ENCODE results near the gene BACH2.
A peak's percentile ranks its signal among the peaks of the same experiment; 100 is the strongest.
"Not testable (repeated sequence)": the region's sequence is repeated elsewhere in the genome, so short reads cannot be mapped to it uniquely, and the experiment has no call there.

BACH2 gene

DNA sequence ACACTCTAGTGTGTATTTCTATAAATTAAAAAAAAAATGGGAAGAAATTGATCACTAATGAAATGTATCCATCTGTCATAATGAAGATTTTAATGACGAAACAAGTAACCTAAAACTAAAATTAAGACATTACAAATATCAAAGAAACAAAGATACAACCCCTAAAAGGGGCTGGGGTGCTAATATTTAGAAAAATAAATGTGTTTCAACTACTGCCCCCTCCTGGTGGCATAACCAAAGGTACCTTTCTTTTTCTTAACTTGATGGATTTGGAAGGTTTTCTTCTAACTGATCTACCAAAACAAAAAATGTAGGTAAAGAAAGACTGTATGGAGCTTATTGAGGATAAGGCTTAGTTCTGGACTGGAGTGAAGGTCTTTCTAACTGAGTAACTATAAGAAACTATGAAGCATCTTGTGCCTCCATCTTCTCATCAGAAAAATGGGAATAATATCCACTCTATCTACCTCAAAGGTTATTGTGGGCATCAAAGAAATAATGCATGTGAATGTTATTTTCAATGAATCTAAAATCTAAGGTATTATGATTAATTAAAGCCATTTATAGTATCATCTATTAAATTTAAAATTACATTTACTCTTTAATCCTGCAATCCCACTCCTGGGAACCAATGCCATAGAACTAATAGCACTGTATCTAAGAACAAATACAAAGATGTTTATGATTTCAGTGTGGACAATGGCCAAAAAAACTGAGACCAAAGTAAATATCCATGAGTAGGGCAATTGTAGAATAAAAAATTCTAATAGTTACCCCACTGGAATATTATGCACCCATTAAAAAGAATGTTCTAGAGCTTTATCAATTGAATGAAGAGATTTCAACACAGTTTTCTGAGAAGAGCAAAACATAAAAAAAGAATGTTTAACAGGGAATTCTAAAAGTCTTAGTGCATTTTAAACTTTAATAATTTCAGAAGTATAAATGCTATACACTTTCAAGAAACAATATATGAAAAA lies 117.2 kb downstream of the BACH2 start:
- no peak for DNase-seq

DNA sequence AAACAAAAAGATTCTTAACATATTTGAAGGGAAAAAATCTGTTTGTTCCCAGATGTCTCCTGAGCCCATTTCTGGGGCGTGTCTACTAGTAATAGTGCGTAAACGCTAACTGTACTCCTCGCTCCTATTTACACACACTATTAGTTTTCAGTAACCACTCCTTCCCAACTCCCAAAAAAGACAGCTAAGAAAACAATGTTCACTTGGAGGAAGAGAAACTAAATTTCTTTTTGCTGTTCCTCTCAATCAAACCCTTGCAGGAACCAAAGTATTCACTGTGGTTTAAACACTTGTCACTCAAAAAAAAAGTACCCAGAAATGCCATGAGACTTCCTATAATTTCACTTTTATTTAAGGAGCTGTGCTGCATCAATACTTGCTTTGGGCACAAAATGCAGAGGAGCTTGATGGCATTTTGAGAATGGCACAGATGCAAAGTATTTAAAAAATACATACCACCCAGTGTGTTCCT lies 118.2 kb downstream of the BACH2 start:
- DNase-seq, result no peak

DNA sequence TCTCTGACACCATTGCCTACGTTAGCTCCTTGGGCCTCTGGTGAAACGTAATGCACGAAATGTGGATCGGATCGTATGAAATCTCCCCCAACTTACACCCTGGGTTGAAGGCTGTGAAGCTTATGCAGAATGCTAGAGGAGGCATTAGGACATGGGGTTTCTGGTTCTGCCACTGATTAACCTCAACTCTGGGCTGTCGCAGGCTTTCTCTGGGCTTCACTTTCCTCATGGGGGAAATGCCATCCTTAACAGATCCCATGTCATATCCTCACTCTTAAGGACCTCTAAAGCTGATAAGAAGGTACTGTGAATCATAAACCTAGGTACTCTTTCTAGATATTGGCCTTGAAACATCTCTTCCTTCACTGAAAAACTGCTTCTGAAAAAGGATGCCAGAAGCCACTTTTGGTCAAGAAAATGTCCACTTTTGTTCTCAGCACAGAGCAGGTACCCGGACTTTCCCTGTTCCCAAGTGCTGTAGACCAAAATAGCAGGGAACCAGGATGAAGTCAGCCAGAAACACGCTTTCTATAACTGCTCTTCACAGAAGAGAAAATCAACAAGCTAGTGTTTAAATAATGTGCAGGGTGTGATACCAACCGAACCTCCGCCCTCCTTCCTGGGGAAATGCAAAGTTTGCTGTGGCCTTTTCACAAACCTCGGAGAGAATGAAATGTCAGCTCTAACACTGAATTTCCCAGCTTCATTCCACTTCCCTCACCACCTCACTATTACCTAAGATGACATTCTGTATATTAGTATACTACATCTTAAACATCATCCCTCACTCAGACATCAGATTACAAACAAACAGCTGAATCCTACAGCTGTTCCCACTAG lies 118.9 kb downstream of the BACH2 start:
- no peak for DNase-seq

DNA sequence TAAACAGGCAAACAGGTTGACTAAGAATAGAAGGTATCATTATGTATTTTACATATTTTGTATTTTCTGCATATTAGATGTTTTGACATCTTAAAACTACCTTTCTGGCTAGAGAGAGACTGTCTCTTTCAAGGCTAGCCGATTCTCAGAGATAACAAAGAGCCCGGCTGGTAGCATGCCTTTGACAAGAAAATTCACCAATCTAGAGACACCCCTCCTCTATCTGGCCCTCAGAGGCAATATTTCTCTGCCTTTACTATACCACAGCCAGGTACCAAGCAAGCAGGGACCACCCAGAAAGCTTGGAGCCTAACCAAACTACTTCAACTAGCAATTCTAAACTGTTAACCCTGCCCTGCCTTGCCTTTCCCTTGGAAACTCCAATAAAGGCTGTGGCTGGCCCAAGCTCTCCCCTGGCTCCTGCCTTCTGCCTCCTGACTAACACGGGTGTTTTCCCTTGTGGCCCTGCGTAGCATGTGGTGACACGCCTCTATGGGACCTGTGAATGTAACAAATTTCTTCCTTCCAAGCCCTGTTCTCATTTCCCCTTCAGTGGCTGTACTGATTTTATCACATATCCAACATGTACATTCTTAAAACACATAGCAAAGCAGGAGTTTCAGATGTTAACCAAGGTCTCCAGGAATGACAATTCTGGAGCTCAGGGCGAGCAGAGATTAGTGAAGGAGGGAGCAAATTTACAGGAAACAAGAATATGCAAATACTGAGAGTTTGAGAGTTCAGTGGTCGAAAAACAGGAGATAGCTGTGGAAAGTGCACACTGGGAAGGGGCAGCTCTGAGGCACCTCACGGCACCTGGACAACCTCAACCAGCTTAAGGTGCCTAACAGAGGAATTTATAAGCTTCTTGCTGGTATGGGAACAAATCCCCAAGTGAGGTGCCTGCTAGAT lies 120.8 kb downstream of the BACH2 start:
- no peak for DNase-seq

DNA sequence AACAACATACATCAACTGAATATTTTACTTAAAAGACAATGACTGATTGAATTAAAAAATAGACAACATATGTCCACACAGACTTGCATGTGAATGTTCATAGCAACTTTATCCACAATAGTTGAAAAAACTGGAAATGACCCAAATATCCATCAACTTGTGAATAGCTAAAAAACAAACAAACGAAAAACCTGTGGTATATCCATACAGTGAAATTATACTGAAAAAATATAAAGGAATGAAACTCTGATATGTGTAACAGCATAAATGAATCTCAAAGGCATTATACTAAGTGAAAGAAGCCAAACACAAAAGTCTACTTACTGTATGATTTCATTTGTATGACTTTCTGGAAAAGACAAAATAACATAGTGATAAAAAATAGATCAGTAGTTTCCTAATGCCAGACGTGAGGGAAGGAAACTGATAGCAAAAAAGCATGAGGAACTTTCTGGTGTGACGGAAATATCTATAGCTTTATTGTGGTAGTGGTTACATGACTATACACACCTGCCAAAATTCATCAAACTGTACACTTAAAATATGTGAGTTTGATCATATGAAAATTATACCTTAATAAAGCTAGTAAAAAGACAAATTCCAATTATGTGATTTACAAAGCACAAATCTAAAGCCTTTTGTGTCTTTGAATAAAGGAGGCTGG lies 123.2 kb downstream of the BACH2 start:
- no peak for DNase-seq

DNA sequence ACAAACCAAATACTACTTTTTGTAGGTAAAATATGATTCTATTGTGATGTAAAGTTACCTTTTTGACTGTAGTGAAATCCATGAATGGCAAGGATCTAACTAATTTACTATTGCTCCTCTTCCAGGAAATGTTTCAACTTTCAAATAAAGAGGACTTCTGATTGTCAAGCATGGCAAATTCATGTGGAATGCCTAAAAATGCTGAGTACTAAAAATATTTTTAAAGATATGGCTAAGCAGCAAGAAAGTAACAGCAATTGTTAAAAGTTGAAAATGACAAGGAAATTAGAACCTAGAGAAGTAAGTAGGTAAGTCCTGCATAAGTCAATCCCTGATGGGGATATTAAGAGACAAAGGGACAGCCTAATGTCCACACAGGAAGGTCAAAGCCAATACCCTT lies 126.0 kb downstream of the BACH2 start:
- DNase-seq, result no peak

DNA sequence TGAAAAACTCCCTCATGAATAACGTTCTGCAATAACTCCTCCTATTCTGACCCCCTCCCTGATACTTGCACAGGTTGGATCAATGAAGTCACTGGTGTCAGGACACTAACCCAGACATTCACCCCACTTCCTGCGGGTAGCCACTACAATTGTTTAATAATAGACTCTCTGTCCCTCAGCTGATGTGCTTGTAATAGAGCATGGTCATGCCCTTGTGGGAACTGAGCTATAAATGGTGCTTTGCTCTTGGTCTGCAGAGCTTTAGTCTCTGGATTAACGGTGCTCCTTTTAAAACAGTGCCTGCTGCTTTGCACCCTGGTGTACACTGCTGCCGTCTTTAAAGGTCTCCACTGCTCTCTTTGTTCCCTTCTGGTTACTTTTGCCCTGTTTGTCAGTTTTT lies 127.3 kb downstream of the BACH2 start:
- no peak for DNase-seq

DNA sequence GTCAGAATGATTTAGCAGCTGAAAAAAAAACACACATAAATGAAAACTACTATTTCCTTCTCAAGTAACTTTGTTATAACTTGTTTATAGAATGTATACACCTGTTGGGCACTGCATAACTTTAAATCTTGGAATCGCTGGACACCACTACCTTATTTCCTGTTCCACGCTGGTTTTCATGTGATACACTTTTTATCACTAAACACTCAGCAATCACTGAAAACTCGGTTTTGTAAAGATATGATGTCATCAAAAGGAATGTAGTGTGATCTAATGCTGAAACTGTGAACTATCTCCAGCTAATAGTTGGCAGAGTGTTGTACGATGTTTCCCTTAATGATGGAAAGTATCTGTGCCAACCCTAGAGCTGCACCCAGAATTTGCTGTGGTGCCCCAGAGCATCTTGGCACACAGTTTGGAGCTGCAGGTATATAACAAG lies 127.9 kb downstream of the BACH2 start:
- DNase-seq, result no peak

DNA sequence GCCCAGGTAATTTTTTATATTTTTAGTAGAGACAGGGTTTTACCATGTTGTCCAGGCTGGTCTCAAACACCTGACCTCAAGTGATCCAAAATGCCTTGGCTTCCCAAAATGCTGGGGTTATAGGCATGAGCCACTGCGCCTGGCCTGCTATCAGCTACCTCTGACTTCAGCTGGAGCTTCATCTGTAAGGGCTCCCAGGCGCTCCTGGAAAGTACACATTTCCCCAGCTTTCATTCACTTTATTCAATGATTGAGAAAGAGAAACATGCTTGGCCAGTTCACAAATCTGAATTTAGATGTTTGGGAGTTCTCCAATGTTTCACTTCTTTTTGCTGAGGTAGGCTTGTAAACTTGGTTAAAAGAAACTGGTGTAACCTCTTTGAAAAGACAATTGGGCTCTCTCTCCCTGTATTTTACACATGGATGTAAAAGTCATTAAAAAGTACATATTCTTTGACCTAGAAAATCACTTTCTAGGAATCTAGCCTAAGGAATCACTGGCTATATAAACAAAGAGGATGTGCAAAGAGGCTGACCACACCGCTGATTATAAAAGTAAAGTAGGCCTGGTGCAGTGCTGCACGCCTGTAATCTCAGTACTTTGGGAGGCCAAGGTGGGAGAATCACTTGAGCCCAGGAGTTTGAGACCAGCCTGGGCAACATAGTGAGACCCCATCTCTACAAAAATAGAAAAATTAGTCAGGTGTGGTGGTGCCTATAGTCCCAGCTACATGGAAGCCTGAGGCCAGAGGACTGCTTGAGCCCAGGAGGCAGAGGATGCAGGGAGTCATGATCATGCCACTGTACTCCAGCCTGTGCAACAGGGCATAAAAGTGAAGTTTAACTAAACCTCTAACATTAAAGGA lies 128.9 kb downstream of the BACH2 start:
- DNase-seq, result no peak

DNA sequence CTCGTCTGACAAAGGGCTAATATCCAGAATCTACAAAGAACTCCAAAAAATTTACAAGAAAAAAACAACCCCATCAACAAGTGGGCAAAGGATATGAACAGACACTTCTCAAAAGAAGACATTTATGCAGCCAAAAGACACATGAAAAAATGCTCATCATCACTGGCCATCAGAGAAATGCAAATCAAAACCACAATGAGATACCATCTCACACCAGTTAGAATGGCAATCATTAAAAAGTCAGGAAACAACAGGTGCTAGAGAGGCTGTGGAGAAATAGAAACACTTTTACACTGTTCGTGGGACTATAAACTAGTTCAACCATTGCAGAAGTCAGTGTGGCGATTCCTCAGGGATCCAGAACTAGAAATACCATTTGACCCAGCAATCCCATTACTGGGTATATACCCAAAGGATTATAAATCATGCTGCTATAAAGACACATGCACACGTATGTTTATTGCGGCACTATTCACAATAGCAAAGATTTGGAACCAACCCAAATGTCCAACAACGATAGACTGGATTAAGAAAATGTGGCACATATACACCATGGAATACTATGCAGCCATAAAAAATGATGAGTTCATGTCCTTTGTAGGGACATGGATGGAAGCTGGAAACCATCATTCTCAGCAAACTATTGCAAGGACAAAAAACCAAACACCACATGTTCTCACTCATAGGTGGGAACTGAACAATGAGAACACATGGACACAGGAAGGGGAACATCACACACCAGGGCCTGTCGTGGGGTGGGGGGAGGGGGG lies 130.3 kb downstream of the BACH2 start:
- DNase-seq, result not testable (repeated sequence)

DNA sequence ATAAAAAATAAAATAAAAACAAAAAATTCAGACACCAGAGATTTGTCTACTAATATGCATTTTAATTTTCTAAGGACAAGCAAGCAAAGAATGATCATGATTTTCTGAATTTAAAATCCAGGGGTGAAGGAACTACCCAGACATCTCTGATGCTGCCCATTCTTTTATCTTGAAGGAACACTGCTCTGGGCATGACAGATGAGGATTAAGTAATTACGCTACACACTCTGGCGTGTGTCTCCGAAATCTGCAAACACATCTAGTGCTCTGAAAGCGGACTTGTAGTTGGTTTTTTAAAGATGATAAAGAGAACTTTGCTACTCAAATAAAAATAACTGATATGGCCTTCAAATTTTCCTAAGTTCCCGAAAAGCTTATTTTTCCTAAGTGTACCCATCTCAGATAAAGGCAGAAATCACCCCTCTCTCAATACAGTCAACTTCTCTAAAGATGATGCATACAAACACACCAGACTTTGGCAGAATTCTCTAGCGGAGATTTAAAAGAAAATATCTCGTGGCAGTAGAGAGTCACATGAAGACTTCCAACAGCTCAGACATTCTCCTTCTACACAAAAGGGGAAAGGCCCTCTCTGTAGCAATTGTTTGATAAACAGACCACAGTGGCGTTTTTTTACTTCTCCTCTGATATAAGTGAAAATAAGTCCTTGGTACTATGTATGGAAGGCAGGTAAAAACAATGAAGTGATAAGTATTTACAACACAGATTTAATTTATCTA lies 133.8 kb downstream of the BACH2 start:
- no peak for DNase-seq

DNA sequence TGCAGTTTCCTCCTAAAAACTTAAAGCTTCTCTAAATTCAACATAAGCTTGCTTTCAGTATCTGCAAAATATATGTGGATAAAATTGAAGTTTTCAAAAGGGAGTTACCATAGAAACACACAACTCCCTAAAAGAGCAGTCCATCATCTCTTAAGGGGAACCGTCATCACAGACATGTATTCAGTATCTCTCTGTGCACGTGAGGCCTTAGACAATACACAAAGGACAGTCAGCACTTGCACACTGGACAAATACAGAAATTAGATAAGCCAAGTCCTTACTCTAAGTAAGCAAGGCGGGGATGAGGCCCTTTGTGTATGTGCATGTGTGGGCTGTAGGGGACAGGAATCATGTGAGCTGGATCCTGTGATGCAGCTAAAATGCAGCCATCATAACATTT lies 136.6 kb downstream of the BACH2 start:
- DNase-seq, result no peak

DNA sequence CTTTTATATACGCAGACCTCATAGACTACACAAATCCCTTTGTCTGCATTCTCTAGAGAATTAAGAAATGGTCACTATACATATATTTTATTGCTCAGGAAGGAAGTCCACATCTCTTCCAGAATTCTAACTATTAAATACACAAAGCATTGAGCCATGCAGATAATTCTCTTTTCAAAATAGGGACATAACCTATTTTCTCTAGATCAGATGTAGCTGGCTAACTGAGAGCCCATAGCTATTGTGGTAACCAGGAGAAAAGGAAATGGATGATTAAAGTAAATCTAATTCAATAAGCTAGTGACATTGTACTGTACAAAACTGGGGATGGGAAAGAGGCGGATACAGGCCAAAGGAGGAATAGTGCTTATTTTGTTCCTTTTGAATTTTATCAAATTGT lies 137.2 kb downstream of the BACH2 start:
- no peak for DNase-seq

DNA sequence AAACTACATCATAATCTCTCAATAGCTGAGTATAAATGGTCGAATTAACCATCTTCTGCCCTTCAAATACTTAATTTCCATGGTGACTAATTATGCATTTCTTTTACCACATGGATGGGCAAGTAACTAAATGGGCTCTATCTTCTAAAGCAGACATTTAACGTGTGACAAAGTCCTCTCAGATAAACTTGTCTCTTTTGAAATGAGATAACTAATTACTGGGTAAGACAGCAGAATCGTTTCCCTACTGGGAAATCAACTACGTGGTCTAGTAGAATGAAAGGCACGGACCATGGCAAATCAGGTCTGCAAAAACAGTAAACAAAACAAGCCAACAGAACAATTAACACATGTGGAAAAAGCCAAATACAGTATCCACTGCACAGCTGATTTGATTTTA lies 137.7 kb downstream of the BACH2 start:
- DNase-seq, result no peak

DNA sequence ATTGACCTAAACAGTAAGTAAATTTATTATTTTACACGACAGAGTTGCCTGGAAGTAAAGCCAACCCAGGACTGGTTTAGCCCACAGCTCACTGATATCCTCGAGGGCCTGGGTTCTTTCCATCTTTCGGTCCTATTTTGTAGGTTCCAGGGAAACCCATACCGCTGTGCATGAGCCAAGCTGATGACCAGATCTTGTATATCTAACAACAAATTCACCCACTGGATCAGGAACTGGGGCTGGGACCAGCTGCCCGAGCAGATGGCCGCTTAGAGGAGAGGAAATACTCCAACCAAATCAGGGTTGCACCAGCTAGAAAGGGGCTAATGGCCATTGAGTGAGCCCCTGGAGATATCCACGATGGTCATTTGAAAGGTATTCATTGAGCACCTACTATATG lies 139.2 kb downstream of the BACH2 start:
- no peak for DNase-seq

DNA sequence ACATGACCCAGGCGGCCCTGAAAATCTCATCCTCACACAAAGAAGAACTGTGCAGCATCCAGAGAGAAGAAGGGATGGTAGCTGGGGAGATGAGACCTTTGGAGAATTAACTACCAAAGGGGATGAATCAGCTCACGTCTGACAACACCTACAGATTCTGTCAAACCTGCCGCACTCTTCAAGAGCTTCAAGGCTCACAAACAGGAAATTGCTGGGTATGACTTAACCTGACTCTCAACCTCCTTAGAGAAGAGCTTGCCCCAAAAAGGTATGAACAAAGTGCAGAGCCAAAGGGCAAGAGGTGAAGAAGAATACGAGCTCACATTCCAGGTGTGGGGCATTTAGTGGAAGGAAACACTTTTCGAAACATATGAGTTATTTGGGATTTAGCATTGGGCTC lies 139.8 kb downstream of the BACH2 start:
- no peak for DNase-seq

DNA sequence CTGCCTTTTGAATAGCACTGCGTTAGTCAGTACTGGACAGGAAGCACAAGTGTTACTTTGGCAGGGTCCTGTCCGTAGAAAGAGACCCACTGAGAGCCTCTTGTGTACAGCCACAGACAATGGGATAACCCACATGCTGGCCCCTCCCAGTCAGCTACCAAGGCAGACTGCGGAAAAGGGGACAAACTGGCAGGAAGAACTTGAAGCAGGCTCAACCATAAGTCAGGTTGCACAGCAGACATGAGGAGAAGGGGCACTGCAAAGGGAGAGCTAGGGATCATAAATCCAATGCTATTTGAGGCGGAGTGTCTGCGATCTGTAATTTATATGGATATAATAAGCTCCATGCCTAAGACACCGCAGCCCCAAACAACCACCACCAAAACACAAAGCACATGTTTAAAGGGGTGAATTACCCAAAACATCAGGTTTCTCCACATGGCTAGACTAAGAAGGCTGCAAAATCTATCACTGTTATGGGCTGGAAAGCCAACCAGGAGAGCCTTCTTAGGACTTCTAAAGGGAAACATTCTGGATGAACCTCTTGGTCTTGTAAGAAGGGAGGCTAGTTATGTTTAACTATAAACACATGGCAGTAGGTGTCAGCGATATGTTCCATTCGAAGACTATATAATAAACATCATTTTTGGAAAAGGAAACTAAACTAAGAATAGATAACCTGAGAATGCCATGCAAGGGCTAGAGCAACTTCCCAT lies 141.7 kb downstream of the BACH2 start:
- no peak for DNase-seq

DNA sequence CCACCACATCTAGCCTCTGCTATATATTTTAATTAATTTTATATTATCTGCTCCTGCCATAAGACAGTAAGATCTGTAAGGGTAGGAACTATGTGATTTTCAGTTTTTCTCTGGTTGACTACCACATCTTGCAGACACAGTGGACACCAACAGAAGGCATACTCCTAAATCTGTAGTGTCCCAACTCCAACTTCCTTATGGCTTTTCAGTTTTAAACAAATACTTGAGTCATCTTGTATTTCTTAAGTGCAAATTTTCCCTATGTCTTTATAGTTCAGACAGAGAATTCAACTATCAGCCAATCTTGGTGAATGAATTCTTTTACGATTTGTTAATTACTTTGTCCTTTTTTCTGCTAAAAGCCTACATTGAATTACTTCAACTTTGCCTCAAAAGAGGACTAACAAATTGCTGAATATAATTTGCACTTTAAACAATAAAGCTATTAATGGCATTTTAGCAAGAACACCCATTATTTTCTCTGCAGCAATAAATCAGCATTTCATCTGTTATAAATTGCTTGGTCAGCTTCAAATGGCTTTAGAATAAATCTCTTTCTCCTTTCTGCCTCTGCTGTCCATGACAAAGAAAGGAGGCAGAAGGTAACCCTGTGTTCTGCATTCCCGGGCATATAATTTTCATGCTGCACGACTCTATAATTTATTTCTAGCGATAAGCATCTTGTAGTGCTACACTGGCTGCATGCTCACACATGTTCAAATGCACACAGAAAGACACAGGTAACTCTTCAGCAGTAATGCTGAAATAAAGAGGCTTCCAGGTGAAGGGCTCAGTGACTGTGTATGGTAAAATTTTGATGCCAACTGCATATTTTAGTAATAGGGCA lies 144.8 kb downstream of the BACH2 start:
- peak; percentile 18 for DNase-seq
